Measurements from ENCODE around the gene TEAD3.

TEAD3 gene

DNA sequence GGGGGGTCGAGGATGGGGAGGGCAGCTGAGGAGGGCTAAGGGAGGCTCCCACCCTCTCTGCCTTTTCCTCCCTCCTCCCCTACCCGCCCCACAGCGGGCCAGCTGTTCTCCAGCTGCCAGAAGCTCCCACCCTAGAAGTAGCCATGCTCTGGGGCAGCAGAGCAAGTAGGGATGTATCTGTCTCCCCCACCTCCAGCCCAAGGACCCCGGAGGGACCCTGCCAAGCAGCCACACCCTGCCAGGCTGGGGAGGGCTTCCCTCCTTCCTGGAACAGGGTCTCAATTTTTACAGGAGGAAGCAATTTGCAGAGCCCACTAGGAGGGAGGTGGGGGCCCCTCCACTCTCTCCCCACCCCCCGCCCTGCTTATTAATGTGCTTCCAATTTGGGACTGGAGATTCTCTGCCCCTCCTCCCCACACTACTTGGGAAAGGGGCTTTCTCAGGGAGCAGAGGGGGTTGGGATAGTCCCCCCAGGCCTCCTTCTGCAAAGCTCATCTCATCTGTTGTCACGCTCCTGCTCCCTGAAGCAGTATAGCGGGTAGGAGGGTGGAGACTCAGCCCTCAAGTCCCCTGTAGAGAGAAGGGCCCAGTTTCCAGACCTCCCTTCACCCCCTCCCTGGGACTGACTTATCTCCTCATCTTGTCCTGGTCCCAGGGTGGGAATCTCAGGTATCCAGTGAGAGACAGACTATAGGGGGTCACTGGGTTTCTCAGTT is 4.5 kb downstream of the TEAD3 start:
- no peak for DNase-seq (ENCODE audit: low spot score)

DNA sequence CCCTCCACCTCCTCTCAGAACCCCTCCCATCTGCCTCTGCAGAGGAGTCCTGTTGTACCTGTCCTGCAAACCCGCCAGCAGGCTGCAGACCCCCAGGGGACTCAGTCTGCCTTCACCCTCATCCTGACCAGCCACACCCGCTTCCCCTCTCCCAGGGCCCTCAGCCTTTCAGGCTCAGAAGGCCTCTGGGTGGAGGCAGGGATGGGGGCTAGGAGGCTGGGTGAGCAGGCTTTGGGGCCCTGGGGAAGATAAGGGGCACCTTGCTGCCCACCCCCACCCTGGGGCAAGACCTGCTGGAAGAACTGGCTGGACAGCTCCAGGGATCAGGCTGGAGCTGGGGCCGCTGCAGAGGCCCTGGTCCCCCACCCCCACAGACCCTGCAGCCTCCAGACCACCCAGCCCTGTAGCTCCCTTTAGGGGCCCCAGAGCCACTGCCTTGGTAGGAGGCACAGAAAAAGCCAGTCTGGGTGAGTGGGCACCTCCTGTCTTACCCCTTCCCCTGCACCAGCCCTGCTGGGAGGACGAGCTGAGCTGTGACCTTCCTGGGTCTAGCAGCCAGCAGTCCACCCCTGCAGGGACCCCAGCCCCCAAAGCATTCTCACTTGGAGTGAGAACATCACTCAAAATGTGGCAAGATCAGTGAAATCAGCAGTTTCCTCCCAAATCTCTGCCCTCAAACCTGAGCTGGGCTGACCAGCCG is 5.2 kb downstream of the TEAD3 start:
- DNase-seq (ENCODE audit: low spot score), result no peak

GRCh38 chr6:35490821-35491557 is 5.9 kb downstream of the TEAD3 start:
- DNase-seq (ENCODE audit: low spot score), result no peak

DNA sequence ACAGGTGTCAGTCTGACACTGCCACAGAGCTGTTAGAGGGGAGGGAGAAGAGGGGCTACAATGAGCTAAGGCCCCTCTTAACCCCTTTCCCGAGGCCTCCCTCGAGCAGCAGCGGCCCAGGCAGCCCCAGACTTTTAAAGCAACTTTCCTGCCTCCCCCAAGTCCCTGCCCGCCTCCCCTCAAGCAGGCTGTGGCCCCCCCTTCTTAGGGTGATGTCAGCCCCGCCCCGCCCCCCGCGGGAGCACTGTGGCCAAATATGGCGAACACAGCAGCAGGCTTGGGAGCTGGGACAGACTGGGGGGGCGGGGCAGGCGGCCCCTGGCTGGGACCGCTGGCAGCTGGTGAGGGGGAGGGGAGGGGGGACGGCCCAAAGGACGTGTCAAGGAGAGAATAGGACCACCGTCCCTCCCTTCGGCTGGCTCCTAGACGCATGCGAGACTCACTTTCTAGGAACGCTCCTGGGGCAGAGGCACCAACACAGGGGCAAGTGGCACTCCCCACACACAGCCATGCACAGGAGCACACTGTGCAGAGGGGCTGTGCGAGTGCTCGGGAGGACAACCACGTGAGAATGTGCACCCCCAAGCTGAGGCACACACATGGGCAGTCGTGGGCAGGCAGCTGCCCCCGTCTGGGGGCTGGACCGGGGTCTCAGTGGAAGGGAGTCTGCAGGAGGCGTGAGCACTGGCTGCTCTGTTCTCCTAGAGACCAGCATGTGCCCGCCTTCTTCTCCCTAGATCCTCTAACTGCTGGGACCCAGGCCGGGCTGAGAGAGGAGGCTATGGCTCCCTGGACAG is 6.7 kb downstream of the TEAD3 start:
- no peak for DNase-seq (ENCODE audit: low spot score)

- DNase-seq (ENCODE audit: low spot score), result no peak
These were observed 7.8 kb downstream of the TEAD3 start for GRCh38 chr6:35489066-35489465.

- DNase-seq (ENCODE audit: low spot score), result no peak
These were observed 8.4 kb downstream of the TEAD3 start for GRCh38 chr6:35488517-35488862.

DNA sequence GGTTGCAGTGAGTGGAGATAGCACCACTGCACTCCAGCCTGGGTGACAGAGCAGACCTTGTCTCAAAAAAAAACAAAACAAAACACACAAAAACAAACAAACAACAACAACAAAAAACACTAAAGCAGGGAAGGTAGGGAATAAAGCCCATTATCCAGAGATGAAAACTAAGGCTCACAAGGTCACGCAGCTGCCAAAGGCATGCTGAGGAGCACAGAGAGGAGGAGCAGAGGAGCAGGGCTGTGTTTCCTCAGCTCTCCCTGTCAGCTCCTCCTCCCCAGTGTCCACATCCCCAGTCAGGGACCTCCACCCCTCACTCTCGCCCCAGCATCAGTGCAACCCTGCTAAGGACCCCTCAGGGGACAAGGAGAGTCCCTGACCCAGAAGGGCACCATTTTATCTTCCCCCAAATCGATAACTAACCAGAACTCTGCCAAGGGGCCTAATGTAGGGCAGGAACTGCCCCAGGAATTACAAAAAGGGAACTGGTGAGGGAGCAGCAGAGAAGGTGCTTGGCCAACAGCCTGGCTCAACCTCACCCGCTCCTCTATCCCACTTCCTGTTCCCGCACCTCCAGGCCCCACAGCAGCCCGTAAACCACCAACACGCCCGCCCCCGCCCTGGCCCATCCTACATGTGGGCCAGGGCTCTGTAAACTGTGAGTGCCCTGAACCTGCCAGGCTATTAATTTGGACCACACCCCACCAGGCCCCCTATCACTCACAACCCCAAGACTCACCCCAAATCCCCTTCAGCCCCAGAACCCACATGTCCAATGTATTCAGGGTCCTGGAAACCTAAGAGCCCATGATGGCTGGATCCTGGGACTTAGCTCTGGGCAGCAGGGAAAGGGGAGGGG is 9.0 kb downstream of the TEAD3 start:
- DNase-seq (ENCODE audit: low spot score), result no peak

DNA sequence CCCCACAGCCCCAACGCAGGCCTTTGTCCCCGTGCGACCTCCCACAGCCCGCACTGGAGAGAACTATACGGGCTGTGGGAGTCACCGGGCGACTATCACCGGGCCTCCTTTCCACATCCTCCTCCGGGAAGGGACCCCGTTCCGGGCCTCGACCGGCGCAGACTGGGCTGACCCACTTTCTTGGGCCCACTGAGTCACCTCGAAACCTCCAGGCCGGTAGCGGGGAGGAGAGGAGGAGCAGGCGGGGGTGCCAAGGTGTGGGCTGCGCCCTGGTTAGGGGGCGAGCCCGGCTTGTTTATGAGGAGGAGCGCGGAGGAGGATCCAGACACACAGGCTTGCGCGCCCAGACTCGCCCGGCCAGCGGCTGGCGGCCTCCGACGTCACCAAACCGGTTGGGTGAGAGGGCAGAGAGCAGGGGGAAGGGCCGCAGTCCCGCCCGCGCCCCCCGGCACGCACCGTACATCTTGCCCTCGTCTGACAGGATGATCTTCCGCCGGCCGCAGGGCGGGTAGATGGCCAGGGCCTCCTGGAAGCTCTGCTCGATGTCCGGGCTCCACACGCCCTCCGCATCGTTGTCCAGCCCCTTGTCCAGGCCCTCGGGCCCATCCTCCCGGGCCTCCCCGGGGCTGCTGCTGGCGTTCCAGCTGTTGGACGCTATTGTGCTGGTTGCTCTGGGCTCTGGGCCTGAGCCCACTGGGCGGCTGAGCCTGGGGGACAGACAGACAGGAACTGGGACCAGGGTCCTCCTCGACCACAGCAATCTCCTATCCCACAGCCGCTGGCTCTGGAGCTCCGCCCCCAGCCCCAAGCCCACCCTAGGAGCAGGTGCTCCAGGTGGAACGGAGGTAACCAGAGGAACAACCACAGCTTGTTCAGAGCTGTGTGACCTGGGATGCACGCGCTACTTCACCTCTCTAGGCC is 10.6 kb downstream of the TEAD3 start:
- no peak for DNase-seq (ENCODE audit: low spot score)

DNA sequence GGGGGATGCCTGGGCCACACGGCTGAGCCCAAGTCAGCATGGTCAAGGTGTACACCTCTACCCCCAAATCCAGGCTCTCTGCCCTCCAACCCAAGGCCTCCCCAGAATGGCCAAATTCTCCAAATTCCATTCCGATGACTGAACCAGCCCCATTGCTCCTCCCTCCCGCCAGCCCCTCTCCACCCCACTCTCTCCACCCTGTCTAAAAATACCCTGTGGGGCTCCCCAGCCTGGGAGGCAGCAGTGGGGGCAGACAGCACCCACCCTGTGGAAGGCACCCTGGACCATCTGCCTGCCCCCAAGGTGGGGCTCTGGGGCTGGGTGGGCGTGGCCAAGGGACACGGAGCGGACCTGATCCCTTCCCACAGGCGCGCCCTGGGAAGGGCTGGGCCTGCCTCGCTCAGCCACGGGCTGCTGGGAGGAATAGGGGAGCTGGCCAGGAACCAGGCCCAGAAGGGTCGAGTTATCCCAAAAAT is 11.4 kb downstream of the TEAD3 start:
- DNase-seq (ENCODE audit: low spot score), result no peak

- DNase-seq (ENCODE audit: low spot score), result no peak
These were observed 11.9 kb downstream of the TEAD3 start for GRCh38 chr6:35484921-35485392.

GRCh38 chr6:35483893-35484645 is 12.8 kb downstream of the TEAD3 start:
- no peak for DNase-seq (ENCODE audit: low spot score)

DNA sequence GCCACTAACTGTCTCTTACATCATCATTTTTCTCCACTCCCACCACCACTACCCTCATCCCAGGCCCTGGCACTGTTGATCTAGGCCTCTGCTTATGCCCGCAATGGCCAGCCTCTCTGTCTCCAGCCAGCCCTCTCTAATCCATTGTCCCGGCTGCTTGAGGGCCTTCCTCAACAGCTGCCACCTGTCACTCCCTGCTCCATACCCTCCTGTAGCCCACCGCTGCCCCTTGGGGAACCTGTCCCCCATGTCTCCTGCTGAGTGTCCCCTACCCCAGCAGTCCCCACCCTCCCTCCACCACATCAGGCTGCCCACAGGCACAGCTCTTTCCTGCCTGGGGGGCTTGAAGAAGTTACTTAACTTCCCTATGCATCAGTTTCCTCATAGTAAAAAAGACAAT is 13.4 kb downstream of the TEAD3 start:
- DNase-seq (ENCODE audit: low spot score), result no peak

- DNase-seq (ENCODE audit: low spot score), result no peak
These were observed 13.8 kb downstream of the TEAD3 start for GRCh38 chr6:35483062-35483461.

- DNase-seq (ENCODE audit: low spot score), result no peak
These were observed 15.7 kb downstream of the TEAD3 start for GRCh38 chr6:35481226-35481625.

DNA sequence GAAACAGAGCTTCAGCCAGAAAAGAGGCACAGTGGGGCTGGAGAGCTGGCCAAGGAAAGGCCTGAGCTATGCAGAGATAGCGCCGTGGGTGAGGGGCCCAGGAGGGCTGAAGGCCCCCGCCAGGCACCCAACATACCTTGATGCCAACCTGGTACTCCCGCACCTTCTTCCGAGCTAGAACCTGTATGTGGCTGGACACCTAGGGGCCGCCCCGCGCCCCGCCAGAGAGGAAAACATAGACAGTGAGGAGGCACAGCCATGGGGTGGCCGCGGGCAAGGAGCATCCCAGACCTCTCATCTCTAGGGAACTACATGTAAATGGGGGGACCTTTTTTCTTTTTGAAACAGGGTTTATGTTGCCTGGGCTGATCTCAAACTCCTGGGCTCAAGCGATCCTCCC is 16.7 kb downstream of the TEAD3 start:
- DNase-seq (ENCODE audit: low spot score), result no peak

- no peak for DNase-seq (ENCODE audit: low spot score)
These were observed 18.6 kb downstream of the TEAD3 start for GRCh38 chr6:35478259-35478658.

DNA sequence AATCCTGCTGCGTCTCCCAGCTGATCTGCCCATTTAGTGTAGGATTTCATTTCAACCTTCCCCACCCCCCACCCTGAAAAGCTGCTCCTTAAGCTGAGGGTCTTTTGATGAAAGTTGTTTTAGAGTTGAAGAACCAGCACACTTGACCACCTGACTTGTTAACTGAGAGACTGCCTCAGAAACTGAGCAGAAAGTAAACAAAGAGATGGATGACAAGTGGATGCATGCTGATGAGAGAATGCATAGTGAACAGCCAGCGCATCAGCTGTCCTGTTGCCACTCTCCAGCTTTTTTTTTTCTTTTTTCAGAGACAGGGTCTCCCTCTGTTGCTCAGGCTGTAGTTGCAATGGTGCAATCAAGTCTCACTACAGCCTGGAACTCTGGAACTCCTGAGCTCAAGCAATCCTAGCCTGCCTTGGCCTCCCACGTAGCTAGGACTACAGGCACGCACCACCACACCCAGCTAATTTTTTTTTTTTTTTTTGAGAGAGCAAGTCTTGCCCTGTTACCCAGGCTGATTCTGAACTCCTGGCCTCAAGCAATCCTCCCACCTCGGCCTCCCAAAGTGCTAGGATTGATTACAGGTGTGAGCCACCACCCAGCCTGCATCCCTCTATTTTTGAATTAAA is 19.2 kb downstream of the TEAD3 start:
- peak; percentile 27 for DNase-seq (ENCODE audit: low spot score)

DNA sequence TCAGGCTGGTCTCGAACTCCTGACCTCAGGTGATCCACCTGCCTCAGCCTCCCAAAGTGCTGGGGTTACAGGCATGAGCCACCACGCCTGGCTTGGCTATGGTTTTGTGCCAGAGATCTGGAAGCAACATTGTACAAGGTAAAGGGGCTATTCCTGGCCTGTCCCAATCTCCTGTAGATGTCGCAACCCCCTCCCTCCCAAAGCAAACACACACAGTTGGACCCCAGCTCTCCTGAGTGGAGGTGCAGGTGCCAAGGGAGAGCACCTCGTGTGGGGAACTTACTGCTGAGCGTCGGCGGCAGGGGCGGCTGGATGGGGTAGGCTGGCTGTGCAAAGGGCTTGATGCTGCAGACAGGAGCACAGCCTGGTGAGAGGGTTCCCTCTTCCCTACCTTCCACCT is 19.9 kb downstream of the TEAD3 start:
- DNase-seq (ENCODE audit: low spot score), result no peak

DNA sequence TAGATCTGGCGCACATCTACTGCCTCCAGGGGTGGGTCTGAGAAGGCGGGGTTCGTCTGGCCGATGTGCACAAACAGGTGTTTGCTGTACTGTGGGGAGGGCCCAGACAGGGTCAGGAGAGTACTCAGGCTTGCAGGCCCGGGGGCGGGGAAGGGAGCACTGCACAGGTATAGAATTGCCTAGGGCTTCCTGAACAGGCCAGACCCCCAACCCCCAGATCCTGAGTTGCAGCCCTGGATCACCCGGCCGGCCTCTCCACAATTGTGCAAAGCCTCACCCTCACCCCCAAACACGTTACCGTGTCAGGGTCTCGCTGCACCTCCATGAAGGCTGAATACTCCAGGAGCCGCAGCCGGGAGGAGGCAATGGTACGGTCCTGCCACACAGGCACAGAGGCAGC is 20.9 kb downstream of the TEAD3 start:
- no peak for DNase-seq (ENCODE audit: low spot score)
